Rectal smooth muscle tissue (tissue), 1 donor: ENCODE data around the gene EDDM3A.
"Not testable (repeated sequence)": the region's sequence is repeated elsewhere in the genome, so short reads cannot be mapped to it uniquely, and the experiment has no call there.

Experiments used
- H3K27ac ChIP-seq: one replicate; pipeline ENCODE4 v1.7.0; 2013; ENCODE audit warnings: low read depth, low read length, inconsistent platforms
- H3K27me3 ChIP-seq: one replicate; pipeline ENCODE4 v1.7.0; 2013; ENCODE audit warnings: low read length; ENCODE audit not compliant: control insufficient read depth, insufficient read depth
- H3K36me3 ChIP-seq: one replicate; pipeline ENCODE4 v1.7.0; 2013; ENCODE audit warnings: low read length; ENCODE audit not compliant: control insufficient read depth, insufficient read depth
- H3K4me1 ChIP-seq: one replicate; pipeline ENCODE4 v1.7.0; 2013; ENCODE audit warnings: low read length; ENCODE audit not compliant: control insufficient read depth, insufficient read depth
- H3K4me3 ChIP-seq: one replicate; pipeline ENCODE4 v1.7.0; 2013; ENCODE audit warnings: low read length
- H3K9ac ChIP-seq: one replicate; pipeline ENCODE4 v1.7.0; 2013; ENCODE audit warnings: low read length

EDDM3A gene, protein sequence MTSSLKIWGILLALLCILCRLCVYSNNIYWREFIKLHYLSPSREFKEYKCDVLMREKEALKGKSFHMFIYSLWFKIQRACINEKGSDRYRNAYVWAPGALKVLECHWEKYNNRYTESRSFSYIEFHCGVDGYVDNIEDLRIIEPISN

GRCh38 chr14:20745571-20746358, at the start of gene EDDM3A:
EDDM3A (plus strand) TSS chr14:20745887; CDS start chr14:20747581, 1,694 bp downstream.
- no peak within 1 kb of the TSS for H3K4me3 ChIP-seq
- no peaks in the 10 kb centered on the region for H3K27me3 ChIP-seq
- H3K27ac ChIP-seq = no peak within 1 kb of the TSS
- no peaks in the 10 kb centered on the region for H3K36me3 ChIP-seq
- H3K9ac ChIP-seq = no peak within 1 kb of the TSS
- H3K4me1 ChIP-seq = no peaks in the 10 kb centered on the region

GRCh38 chr14:20696764-20697163, 48.9 kb upstream of the EDDM3A start:
- no peaks in the 10 kb centered on the region for H3K27me3 ChIP-seq
- no peak overlapping the region for H3K4me3 ChIP-seq
- H3K36me3 ChIP-seq = peaks cover 6% of the 10 kb centered on the region
- H3K9ac ChIP-seq = no peak overlapping the region
- no peaks in the 10 kb centered on the region for H3K4me1 ChIP-seq
- no peak overlapping the region for H3K27ac ChIP-seq

GRCh38 chr14:20697273-20698017, 48.2 kb upstream of the EDDM3A start:
- H3K4me1 ChIP-seq = no peaks in the 10 kb centered on the region
- H3K27ac ChIP-seq = no peak overlapping the region
- H3K27me3 ChIP-seq = no peaks in the 10 kb centered on the region
- H3K4me3 ChIP-seq = no peak overlapping the region
- no peak overlapping the region for H3K9ac ChIP-seq
- H3K36me3 ChIP-seq = peaks cover 6% of the 10 kb centered on the region

DNA sequence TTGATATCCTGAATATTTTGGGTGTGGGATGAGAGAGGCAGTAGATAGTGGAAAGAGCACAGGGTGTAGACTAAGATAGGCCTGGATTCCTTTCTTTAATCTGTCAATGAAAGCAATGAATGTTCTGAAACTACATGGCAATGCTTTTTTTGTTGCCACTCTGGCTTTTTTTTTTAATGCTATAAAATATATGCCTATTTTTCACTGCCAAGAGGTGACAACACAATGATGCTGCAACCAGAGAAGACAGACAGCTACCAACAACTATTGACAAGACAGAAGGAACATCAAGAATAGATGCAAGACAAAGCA, 47.7 kb upstream of the EDDM3A start:
- no peak overlapping the region for H3K27ac ChIP-seq
- H3K4me3 ChIP-seq = no peak overlapping the region
- H3K36me3 ChIP-seq = peaks cover 6% of the 10 kb centered on the region
- no peaks in the 10 kb centered on the region for H3K4me1 ChIP-seq
- H3K9ac ChIP-seq = no peak overlapping the region
- H3K27me3 ChIP-seq = no peaks in the 10 kb centered on the region

- no peak overlapping the region for H3K9ac ChIP-seq
Observed at GRCh38 chr14:20698934-20699333, 46.8 kb upstream of the EDDM3A start.

DNA sequence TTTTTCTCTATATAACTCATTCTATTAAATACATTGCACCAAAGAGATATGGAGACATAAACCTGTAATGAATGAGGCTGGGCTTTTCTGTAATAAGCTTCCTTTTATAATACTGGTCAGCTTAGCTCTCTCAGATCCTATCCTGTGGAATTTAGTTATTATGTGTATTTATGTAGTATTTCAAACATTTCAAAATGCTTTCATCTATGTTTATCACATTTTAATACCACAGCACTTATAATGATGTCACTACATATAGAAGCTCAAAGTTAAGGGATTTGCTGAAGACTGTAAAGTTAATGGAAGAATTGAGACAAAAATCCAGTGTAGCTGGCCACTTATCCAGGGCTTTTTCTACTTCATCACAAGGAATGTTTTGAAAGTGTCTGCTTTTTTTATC, 45.8 kb upstream of the EDDM3A start:
- Histone ChIP-seq H3K9ac (no peak overlapping the region), H3K4me3 (no peak overlapping the region), H3K36me3 (peaks cover 2% of the 10 kb centered on the region), H3K4me1 (no peaks in the 10 kb centered on the region), H3K27me3 (no peaks in the 10 kb centered on the region), H3K27ac (no peak overlapping the region)

More at GRCh38 chr14:20698934-20699333, 46.8 kb upstream of the EDDM3A start:
- H3K27ac ChIP-seq = no peak overlapping the region
- peaks cover 3% of the 10 kb centered on the region for H3K36me3 ChIP-seq
- H3K27me3 ChIP-seq = no peaks in the 10 kb centered on the region
- no peak overlapping the region for H3K4me3 ChIP-seq
- no peaks in the 10 kb centered on the region for H3K4me1 ChIP-seq

DNA sequence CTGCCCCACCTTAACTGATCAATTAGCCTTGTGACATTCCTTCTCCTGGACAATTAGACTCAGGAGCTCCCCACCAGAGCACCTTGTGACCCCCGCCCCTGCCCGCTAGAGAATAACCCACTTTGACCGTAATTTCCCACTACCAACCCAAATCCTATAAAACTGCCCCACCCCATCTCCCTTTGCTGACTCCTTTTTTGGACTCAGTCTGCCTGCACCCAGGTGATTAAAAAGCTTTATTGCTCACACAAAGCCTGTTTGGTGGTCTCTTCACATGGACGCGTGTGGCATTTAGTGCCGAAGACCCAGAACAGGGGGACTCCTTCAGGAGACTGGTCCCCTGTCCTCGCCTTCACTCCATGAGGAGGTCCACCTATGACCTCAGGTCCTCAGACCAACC, 44.7 kb upstream of the EDDM3A start:
- not testable (repeated sequence) for H3K4me3 ChIP-seq, H3K27me3 ChIP-seq, H3K4me1 ChIP-seq, H3K36me3 ChIP-seq, H3K27ac ChIP-seq, H3K9ac ChIP-seq

DNA sequence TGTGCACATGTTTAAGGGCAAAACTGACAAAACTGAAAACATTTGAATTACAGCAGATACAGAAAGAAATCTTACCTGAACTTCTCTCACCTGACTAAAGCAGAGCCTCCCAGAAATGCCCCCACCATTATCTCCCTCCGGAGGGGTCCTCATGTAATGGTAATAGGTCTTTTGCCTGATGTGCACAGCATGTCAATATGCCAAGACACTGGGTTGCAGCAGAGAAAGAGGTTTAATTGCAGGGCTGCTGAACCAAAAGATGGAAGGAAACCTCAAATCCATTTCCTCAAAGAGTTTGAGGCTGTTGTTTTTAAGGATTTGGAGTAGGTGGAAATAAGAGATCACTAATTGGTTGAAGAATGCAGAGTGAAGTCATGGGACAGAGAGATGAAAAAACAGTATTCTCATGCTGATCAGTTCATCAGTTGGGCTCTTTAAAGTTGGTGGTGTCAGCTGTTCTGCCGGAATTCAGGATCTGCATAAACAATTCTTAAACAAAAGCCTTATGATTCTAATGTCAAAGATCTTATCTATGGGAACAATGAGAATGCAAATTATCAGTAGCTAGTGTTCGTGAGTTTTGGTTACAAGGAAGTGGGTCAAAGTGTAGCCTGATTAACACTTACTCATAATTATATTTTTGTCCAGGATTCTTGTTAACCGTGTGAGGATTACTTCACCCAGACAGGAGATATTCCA, 38.9 kb upstream of the EDDM3A start:
- Histone ChIP-seq H3K9ac (no peak overlapping the region), H3K4me1 (no peaks in the 10 kb centered on the region), H3K27me3 (no peaks in the 10 kb centered on the region), H3K36me3 (no peaks in the 10 kb centered on the region), H3K4me3 (no peak overlapping the region), H3K27ac (no peak overlapping the region)

- no peak overlapping the region for H3K4me3 ChIP-seq
- no peaks in the 10 kb centered on the region for H3K27me3 ChIP-seq
- no peak overlapping the region for H3K27ac ChIP-seq
- H3K36me3 ChIP-seq = no peaks in the 10 kb centered on the region
- no peaks in the 10 kb centered on the region for H3K4me1 ChIP-seq
- H3K9ac ChIP-seq = no peak overlapping the region
Observed at GRCh38 chr14:20707622-20708021, 38.1 kb upstream of the EDDM3A start.

- H3K27ac ChIP-seq = no peak overlapping the region
- no peaks in the 10 kb centered on the region for H3K27me3 ChIP-seq
- H3K9ac ChIP-seq = no peak overlapping the region
- H3K4me1 ChIP-seq = no peaks in the 10 kb centered on the region
- no peak overlapping the region for H3K4me3 ChIP-seq
- no peaks in the 10 kb centered on the region for H3K36me3 ChIP-seq
Observed at GRCh38 chr14:20711261-20711660, 34.4 kb upstream of the EDDM3A start.

DNA sequence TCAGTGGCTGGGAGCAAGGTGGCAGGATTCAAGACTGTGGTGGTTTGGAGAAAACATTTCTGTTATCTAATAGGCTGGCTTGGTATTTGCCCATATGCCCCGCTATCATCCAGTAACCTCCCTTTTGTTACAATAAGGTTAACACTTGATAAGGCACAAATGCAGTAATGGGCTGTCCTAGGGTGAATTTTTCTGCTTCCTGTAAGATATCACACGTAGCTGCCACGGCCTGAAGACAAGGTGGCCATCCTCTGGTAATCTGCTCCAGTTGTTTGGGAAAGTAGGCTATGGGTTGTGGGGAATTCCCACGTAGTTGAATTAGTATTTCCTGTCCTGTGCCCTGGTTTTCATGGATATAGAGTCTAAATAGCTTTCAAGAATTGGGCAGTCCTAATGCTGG, 34.0 kb upstream of the EDDM3A start:
- H3K27ac ChIP-seq = no peak overlapping the region

DNA sequence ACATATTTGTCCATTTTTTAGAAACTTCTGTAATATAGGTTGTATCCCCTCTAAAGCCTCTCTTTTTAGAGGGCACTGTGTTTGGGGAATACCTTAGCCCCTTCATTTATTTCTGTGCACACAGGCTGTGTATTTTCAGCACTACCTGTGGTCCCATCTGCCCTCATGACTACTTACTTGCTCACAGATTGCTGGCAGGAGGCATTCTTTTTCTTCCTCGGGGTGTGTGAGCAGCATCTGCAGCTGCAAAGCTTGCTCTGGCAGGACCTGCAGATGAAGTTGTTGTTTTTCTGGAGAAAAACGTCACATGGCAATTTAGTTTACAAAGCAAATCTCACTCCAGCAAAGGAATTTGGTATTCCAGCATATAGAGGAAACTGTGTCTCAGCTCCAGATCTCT, 32.8 kb upstream of the EDDM3A start:
- Histone ChIP-seq H3K27me3 (no peaks in the 10 kb centered on the region), H3K9ac (no peak overlapping the region), H3K4me1 (no peaks in the 10 kb centered on the region), H3K27ac (no peak overlapping the region), H3K4me3 (no peak overlapping the region), H3K36me3 (no peaks in the 10 kb centered on the region)

More for the DNA sequence above, 34.0 kb upstream of the EDDM3A start:
- no peaks in the 10 kb centered on the region for H3K27me3 ChIP-seq
- no peak overlapping the region for H3K4me3 ChIP-seq
- H3K4me1 ChIP-seq = no peaks in the 10 kb centered on the region
- no peak overlapping the region for H3K9ac ChIP-seq
- H3K36me3 ChIP-seq = no peaks in the 10 kb centered on the region
